Measurements from ENCODE around the gene FAM98B. TPM values are rescaled to one million over a fixed set of nuclear protein-coding genes. Genes with fewer than 3 reads are reported as not detected.

The FAM98B gene
- total and polyA plus RNA-seq, 10 donors: 5.7 to 32.3 (median 16.4) TPM

GRCh38 chr15:38522922-38523321 is 69.0 kb downstream of the FAM98B start:
- Histone ChIP-seq H3K4me1 (no peaks in the 10 kb centered on the region), H3K4me3 (no peak overlapping the region), H3K27me3 (replicated peaks in 1 of 7) (no peaks in the 10 kb centered on the region), H3K9me3 (no peaks in the 10 kb centered on the region), H3K36me3 (peaks cover 0 to 38% (median under 1%) of the 10 kb centered on the region in 6 donors), H3K27ac (no peak overlapping the region)
- DNase-seq: no peak
- intact Hi-C loops (cut with DNase I; ENCODE audit: low total_unique reads): no loop called here
- TF ChIP-seq POLR2A (IDR thresholded peaks at IDR 0.05) (no peak), CTCF (IDR thresholded peaks at IDR 0.05 in 8 of 11, conservative IDR thresholded peaks at IDR 0.05 in 3 of 11) (no peak), POLR2AphosphoS5 (IDR thresholded peaks at IDR 0.05) (no peak)
- WGBS, 5 donors: 83 to 92% (median 89%) methylated on average over 4 of the region's 4 CpGs

- WGBS, 5 donors: 70 to 90% (median 88%) methylated on average over 5 of the region's 5 CpGs
- TF ChIP-seq POLR2A (IDR thresholded peaks at IDR 0.05): no peak
- TF ChIP-seq CTCF (IDR thresholded peaks at IDR 0.05 in 8 of 11, conservative IDR thresholded peaks at IDR 0.05 in 3 of 11): no peak
- TF ChIP-seq POLR2AphosphoS5 (IDR thresholded peaks at IDR 0.05): no peak
- Histone ChIP-seq H3K9me3 (no peaks in the 10 kb centered on the region), H3K4me3 (no peak overlapping the region), H3K27me3 (replicated peaks in 1 of 7) (no peaks in the 10 kb centered on the region), H3K36me3 (peaks cover 0 to 30% (median 0%) of the 10 kb centered on the region in 6 donors), H3K4me1 (no peaks in the 10 kb centered on the region), H3K27ac (no peak overlapping the region)
- intact Hi-C loops (cut with DNase I; ENCODE audit: low total_unique reads): no loop called here
- DNase-seq: no peak
Observed at GRCh38 chr15:38524156-38524555, 70.2 kb downstream of the FAM98B start.

- intact Hi-C loops (cut with DNase I; ENCODE audit: low total_unique reads): no loop called here
- H3K27ac ChIP-seq: no peak overlapping the region
- no peak for DNase-seq
- no peaks in the 10 kb centered on the region for H3K27me3 ChIP-seq (replicated peaks in 1 of 7)
- no peaks in the 10 kb centered on the region for H3K9me3 ChIP-seq
- H3K36me3 ChIP-seq: peaks cover 0 to 33% (median 0%) of the 10 kb centered on the region in 6 donors
- no peak overlapping the region for H3K4me3 ChIP-seq
- H3K4me1 ChIP-seq: no peaks in the 10 kb centered on the region
- 84 to 94% (median 90%) methylated on average over 6 of the region's 6 CpGs for WGBS, 5 donors
- TF ChIP-seq POLR2A (IDR thresholded peaks at IDR 0.05) (no peak), POLR2AphosphoS5 (IDR thresholded peaks at IDR 0.05) (no peak)
Observed at GRCh38 chr15:38525489-38525888, 71.6 kb downstream of the FAM98B start.

- Histone ChIP-seq H3K27ac (no peak overlapping the region), H3K4me3 (no peak overlapping the region), H3K9me3 (no peaks in the 10 kb centered on the region), H3K4me1 (no peaks in the 10 kb centered on the region), H3K36me3 (peaks cover 0 to 35% (median 0%) of the 10 kb centered on the region in 6 donors), H3K27me3 (replicated peaks in 1 of 7) (no peaks in the 10 kb centered on the region)
- no peak for TF ChIP-seq POLR2AphosphoS5 (IDR thresholded peaks at IDR 0.05)
- TF ChIP-seq CTCF (IDR thresholded peaks at IDR 0.05 in 8 of 11, conservative IDR thresholded peaks at IDR 0.05 in 3 of 11): no peak
- no peak for TF ChIP-seq POLR2A (IDR thresholded peaks at IDR 0.05)
- DNase-seq: no peak
- intact Hi-C loops (cut with DNase I; ENCODE audit: low total_unique reads): no loop called here
- WGBS, 5 donors: 88 to 100% (median 90%) methylated on average over 2 of the region's 2 CpGs
Observed at GRCh38 chr15:38526158-38526557, 72.2 kb downstream of the FAM98B start.

- H3K36me3 ChIP-seq: peaks cover 0 to 48% (median 0%) of the 10 kb centered on the region in 6 donors
- 91 to 100% (median 95%) methylated on average over 1 of the region's 1 CpG for WGBS, 5 donors
- TF ChIP-seq CTCF (IDR thresholded peaks at IDR 0.05 in 8 of 11, conservative IDR thresholded peaks at IDR 0.05 in 3 of 11): no peak
- no peak for TF ChIP-seq POLR2AphosphoS5 (IDR thresholded peaks at IDR 0.05)
- no peak for TF ChIP-seq POLR2A (IDR thresholded peaks at IDR 0.05)
- no peaks in the 10 kb centered on the region for H3K9me3 ChIP-seq
- no peak for DNase-seq
- no peak overlapping the region for H3K27ac ChIP-seq
- no peaks in the 10 kb centered on the region for H3K27me3 ChIP-seq (replicated peaks in 1 of 7)
- intact Hi-C loops (cut with DNase I; ENCODE audit: low total_unique reads): no loop called here
- H3K4me1 ChIP-seq: peaks cover 0 to 14% (median 0%) of the 10 kb centered on the region in 6 donors
- no peak overlapping the region for H3K4me3 ChIP-seq
Observed at GRCh38 chr15:38528294-38528693, 74.4 kb downstream of the FAM98B start.

All from spleen (tissue), 11 donors.